Mesendoderm (in vitro differentiated cells): ENCODE measurements around the gene RAB11B.

Source experiments
- DNase-seq: peaks from one replicate; pipeline ENCODE4 v3.0.0; 2013
- H2AK5ac ChIP-seq: 2 replicates; pipeline ENCODE4 v1.6.1; 2013; ENCODE audit warnings: low read length, inconsistent platforms
- H2BK120ac ChIP-seq: 2 replicates; pipeline ENCODE4 v1.6.1; 2013; ENCODE audit warnings: low read depth, mild to moderate bottlenecking, low read length, moderate library complexity, mixed read lengths
- H2BK15ac ChIP-seq: replicated peaks from 2 replicates; pipeline ENCODE4 v1.6.1; 2013; ENCODE audit warnings: low read depth, mild to moderate bottlenecking, moderate library complexity
- H2BK5ac ChIP-seq: 2 replicates; pipeline ENCODE4 v1.6.1; 2013; ENCODE audit warnings: low read length, inconsistent platforms
- H3K18ac ChIP-seq: 2 replicates; pipeline ENCODE4 v1.6.1; 2013; ENCODE audit warnings: mild to moderate bottlenecking, low read length, mixed read lengths
- H3K23ac ChIP-seq: one replicate; pipeline ENCODE4 v1.6.1; 2013; ENCODE audit warnings: low read length
- H3K27ac ChIP-seq: 2 replicates; pipeline ENCODE4 v1.5.1; 2013; ENCODE audit warnings: low read depth, mild to moderate bottlenecking, inconsistent platforms, low read length, moderate library complexity
- H3K27me3 ChIP-seq: 2 replicates; pipeline ENCODE4 v1.6.1; 2013; ENCODE audit warnings: low read length, control low read depth, mild to moderate bottlenecking, inconsistent platforms; ENCODE audit not compliant: insufficient read depth, poor library complexity
- H3K36me3 ChIP-seq: 2 replicates; pipeline ENCODE4 v1.6.1; 2013; ENCODE audit warnings: low read length, inconsistent platforms; ENCODE audit not compliant: control insufficient read depth, insufficient read depth
- H3K4ac ChIP-seq: one replicate; pipeline ENCODE4 v1.6.1; 2013; ENCODE audit warnings: low read depth, mild to moderate bottlenecking, low read length, moderate library complexity
- H3K4me1 ChIP-seq: 2 replicates; pipeline ENCODE4 v1.6.1; 2013; ENCODE audit warnings: low read depth, low read length, inconsistent platforms; ENCODE audit not compliant: control insufficient read depth
- H3K4me2 ChIP-seq: 2 replicates; pipeline ENCODE4 v1.6.1; 2013; ENCODE audit warnings: low read length
- H3K4me3 ChIP-seq: 2 replicates; pipeline ENCODE4 v1.5.1; 2013; ENCODE audit warnings: mild to moderate bottlenecking, low read length
- H3K56ac ChIP-seq: one replicate; pipeline ENCODE4 v1.6.1; 2013; ENCODE audit warnings: low read length
- H3K79me1 ChIP-seq: 2 replicates; pipeline ENCODE4 v1.6.1; 2013; ENCODE audit warnings: low read length, inconsistent platforms
- H3K79me2 ChIP-seq: 2 replicates; pipeline ENCODE4 v1.6.1; 2013; ENCODE audit warnings: mild to moderate bottlenecking, low read length; ENCODE audit not compliant: control insufficient read depth, insufficient read depth
- H3K9ac ChIP-seq: 2 replicates; pipeline ENCODE4 v1.6.1; 2013; ENCODE audit warnings: low read length, inconsistent platforms
- H4K5ac ChIP-seq: one replicate; pipeline ENCODE4 v1.6.1; 2013; ENCODE audit warnings: low read length
- H4K8ac ChIP-seq: one replicate; pipeline ENCODE4 v1.6.1; 2013; ENCODE audit warnings: low read depth, mild to moderate bottlenecking, control low read depth, low read length, moderate library complexity
- WGBS: extraction: QIAGEN DNeasy Blood & Tissue Kit; methylation state at CpG from one replicate; pipeline ENCODE4 v1.1.7; 2013; ENCODE audit warnings: low lambda C conversion rate, missing lambda C conversion rate; ENCODE audit not compliant: insufficient coverage; ENCODE audit errors: extremely low coverage; 5-methylcytosine and 5-hydroxymethylcytosine counted together

RAB11B gene

GRCh38 chr19:8399681-8400188 lies 9.6 kb downstream of the RAB11B start:
- no CpG with 5 or more reads among the region's 34 CpGs for WGBS
- no peak overlapping the region for H2BK5ac ChIP-seq
- peaks cover 33% of the 10 kb centered on the region for H3K79me2 ChIP-seq
- H4K8ac ChIP-seq = no peak overlapping the region
- peaks cover 5% of the 10 kb centered on the region for H3K36me3 ChIP-seq
- no peak overlapping the region for H3K9ac ChIP-seq
- no peak overlapping the region for H3K27ac ChIP-seq
- no peaks in the 10 kb centered on the region for H3K27me3 ChIP-seq
- H3K56ac ChIP-seq = no peak overlapping the region
- no peaks in the 10 kb centered on the region for H3K4me1 ChIP-seq
- no peak overlapping the region for H2BK15ac ChIP-seq
- H2BK120ac ChIP-seq = no peak overlapping the region
- no peak overlapping the region for H2AK5ac ChIP-seq
- H3K4me2 ChIP-seq = no peak overlapping the region
- no peak overlapping the region for H4K5ac ChIP-seq
- peaks cover 25% of the 10 kb centered on the region for H3K79me1 ChIP-seq
- no peak overlapping the region for H3K4me3 ChIP-seq
- H3K4ac ChIP-seq = no peak overlapping the region
- H3K18ac ChIP-seq = no peak overlapping the region
- no peak for DNase-seq
- H3K23ac ChIP-seq = no peak overlapping the region

- Histone ChIP-seq H2AK5ac (no peak overlapping the region), H3K18ac (no peak overlapping the region), H2BK15ac (no peak overlapping the region), H4K5ac (no peak overlapping the region), H3K27ac (no peak overlapping the region), H2BK120ac (no peak overlapping the region), H3K36me3 (peaks cover 5% of the 10 kb centered on the region), H2BK5ac (no peak overlapping the region), H3K4me2 (no peak overlapping the region), H3K79me1 (peaks cover 16% of the 10 kb centered on the region), H3K79me2 (peaks cover 17% of the 10 kb centered on the region), H3K4me1 (no peaks in the 10 kb centered on the region), H3K9ac (no peak overlapping the region), H3K27me3 (no peaks in the 10 kb centered on the region), H3K56ac (no peak overlapping the region), H4K8ac (no peak overlapping the region), H3K23ac (peak overlapping the region; percentile 66), H3K4me3 (no peak overlapping the region), H3K4ac (no peak overlapping the region)
- DNase-seq = no peak
- no CpG with 5 or more reads among the region's 21 CpGs for WGBS
Measured at GRCh38 chr19:8401981-8402411, 11.8 kb downstream of the RAB11B start.

GRCh38 chr19:8403098-8403819 lies 13.1 kb downstream of the RAB11B start:
- Histone ChIP-seq H3K4me3 (no peak overlapping the region), H3K4me2 (no peak overlapping the region), H4K5ac (no peak overlapping the region), H2AK5ac (no peak overlapping the region), H3K27me3 (no peaks in the 10 kb centered on the region), H3K36me3 (peaks cover 5% of the 10 kb centered on the region), H3K4me1 (no peaks in the 10 kb centered on the region), H2BK5ac (no peak overlapping the region), H3K4ac (no peak overlapping the region), H4K8ac (no peak overlapping the region), H3K79me2 (peaks cover 6% of the 10 kb centered on the region), H3K79me1 (peaks cover 8% of the 10 kb centered on the region), H3K9ac (no peak overlapping the region), H3K23ac (no peak overlapping the region), H3K56ac (no peak overlapping the region), H3K27ac (no peak overlapping the region), H2BK120ac (no peak overlapping the region), H3K18ac (no peak overlapping the region), H2BK15ac (no peak overlapping the region)
- no peak for DNase-seq
- no CpG with 5 or more reads among the region's 44 CpGs for WGBS

GRCh38 chr19:8403820-8404109 lies 13.6 kb downstream of the RAB11B start:
- no peak overlapping the region for H3K9ac ChIP-seq
- no peak overlapping the region for H2BK15ac ChIP-seq
- H4K8ac ChIP-seq = no peak overlapping the region
- H2AK5ac ChIP-seq = no peak overlapping the region
- no peak overlapping the region for H3K56ac ChIP-seq
- H3K4me3 ChIP-seq = no peak overlapping the region
- no peak overlapping the region for H3K18ac ChIP-seq
- no peak overlapping the region for H2BK5ac ChIP-seq
- H3K79me1 ChIP-seq = peaks cover 5% of the 10 kb centered on the region
- H3K4me2 ChIP-seq = no peak overlapping the region
- no peak for DNase-seq
- no peak overlapping the region for H3K27ac ChIP-seq
- WGBS = no CpG with 5 or more reads among the region's 24 CpGs
- H3K23ac ChIP-seq = no peak overlapping the region
- no peaks in the 10 kb centered on the region for H3K27me3 ChIP-seq
- no peak overlapping the region for H2BK120ac ChIP-seq
- no peak overlapping the region for H3K4ac ChIP-seq
- no peak overlapping the region for H4K5ac ChIP-seq
- H3K4me1 ChIP-seq = no peaks in the 10 kb centered on the region
- peaks cover 5% of the 10 kb centered on the region for H3K36me3 ChIP-seq
- peaks cover 3% of the 10 kb centered on the region for H3K79me2 ChIP-seq

GRCh38 chr19:8404391-8405151 lies 14.4 kb downstream of the RAB11B start:
- no peak overlapping the region for H3K4ac ChIP-seq
- no peak overlapping the region for H3K9ac ChIP-seq
- H2BK5ac ChIP-seq = no peak overlapping the region
- H3K27ac ChIP-seq = no peak overlapping the region
- H3K18ac ChIP-seq = no peak overlapping the region
- no peak overlapping the region for H3K23ac ChIP-seq
- H2AK5ac ChIP-seq = no peak overlapping the region
- no peak overlapping the region for H3K4me2 ChIP-seq
- no peak overlapping the region for H2BK15ac ChIP-seq
- no peak for DNase-seq
- no peak overlapping the region for H4K5ac ChIP-seq
- no peaks in the 10 kb centered on the region for H3K27me3 ChIP-seq
- peaks cover 5% of the 10 kb centered on the region for H3K36me3 ChIP-seq
- H3K4me1 ChIP-seq = no peaks in the 10 kb centered on the region
- H4K8ac ChIP-seq = no peak overlapping the region
- no CpG with 5 or more reads among the region's 18 CpGs for WGBS
- peaks cover under 1% of the 10 kb centered on the region for H3K79me2 ChIP-seq
- H3K79me1 ChIP-seq = peaks cover 2% of the 10 kb centered on the region
- no peak overlapping the region for H3K56ac ChIP-seq
- no peak overlapping the region for H3K4me3 ChIP-seq
- no peak overlapping the region for H2BK120ac ChIP-seq
